Measurements from ENCODE around the gene CALHM6.
"Not testable (repeated sequence)": the region's sequence is repeated elsewhere in the genome, so short reads cannot be mapped to it uniquely, and the experiment has no call there.

The CALHM6 gene

DNA sequence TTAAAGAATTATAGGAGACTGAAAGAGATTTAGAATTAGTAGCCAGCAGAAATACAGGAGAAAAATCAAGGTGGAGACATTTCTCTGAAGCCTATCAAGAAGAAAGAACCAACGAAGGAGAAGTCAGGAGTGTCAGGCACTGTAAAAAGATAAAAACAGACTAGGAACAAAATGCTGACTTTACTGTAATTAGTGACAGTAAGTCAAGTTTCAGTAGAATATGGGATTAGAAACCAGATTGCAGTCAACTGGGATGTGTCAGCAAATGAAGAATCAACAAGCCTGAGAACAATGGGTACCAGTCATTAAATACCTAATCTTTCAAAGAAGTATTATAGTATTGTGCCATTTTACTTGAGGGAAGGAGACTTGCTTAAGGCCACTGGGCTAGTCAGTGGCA, 21.6 kb downstream of the CALHM6 start:
- DNase-seq = no peak

DNA sequence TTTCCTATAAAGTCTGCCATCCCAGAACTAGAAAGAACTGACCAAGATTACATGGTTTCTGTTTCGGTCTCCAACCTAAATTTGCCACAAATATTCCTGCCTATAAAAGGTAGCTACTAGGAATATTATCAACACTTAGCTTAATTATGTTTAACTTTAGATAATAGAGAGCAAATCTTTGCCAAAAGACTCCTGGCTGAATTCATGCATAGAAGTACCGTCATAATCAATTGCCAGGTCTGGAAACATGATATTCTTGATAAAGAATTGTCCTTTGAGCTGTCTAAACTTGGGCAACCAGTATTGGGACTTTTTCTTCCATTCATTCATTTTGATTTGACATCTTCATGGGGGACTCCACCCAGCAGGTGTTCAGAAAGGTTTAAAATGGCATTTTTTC, 22.4 kb downstream of the CALHM6 start:
- DNase-seq = no peak

DNA sequence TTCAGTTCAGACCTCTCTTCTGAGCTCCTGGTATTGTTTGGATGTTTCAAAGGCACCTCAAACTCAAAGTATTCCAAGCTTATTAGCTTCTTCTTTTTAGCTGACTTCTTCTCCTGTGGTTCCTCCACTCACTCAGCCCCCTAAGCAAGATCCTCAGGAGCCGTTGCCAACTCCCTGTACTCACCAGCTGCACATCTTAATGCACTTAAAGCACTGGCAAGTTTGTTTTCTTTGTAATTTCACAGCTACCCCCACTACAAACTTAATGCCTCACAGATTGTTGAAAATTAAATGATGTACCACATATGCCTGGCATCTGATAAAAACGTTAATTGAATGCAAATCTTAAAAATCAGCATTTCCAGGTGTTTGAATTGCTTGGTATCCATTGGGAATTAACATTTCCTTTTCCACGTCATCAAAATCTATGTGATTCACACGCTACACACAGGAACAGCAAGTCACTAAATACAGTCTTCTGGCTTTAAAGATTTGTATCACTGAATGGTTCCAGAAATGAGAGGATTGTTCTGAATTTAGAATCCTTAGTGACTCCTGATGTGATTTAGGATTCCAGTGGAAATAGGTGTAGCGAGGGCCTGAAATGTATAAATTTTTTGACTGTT, 24.5 kb downstream of the CALHM6 start:
- DNase-seq = no peak

DNA sequence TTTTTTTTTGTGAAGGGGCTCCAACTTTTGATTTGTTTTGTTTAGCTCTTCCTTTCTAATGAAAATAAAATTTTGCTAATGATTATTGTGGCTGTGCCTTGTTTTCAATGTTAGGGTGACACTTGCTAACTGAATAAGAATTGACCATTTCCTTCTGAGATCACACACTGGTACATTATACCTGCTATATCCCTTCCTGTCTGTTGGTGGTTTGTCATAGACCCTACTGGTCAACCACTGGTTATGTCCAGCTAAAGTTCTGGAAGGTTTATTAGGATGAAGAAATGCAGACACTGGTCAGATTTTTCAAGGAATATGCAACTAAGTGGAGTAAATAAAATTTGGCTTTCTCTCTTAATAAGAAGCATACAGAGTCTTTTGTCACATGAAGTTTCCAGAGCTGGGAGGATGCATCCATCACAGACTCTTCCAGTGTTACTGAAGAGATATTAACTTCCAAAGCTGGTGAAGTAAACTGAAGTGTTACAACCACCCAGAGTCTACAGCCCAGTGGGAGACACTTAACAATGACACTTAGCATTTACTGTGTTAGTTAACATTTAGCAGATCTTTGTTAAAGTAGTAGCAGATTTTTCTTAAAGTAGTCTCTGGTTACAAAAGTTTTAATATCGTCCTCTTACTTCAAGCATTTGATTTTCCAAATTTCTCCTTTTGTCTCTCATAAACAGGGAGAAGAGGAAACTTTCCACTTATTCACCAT, 30.6 kb downstream of the CALHM6 start:
- no peak for DNase-seq

DNA sequence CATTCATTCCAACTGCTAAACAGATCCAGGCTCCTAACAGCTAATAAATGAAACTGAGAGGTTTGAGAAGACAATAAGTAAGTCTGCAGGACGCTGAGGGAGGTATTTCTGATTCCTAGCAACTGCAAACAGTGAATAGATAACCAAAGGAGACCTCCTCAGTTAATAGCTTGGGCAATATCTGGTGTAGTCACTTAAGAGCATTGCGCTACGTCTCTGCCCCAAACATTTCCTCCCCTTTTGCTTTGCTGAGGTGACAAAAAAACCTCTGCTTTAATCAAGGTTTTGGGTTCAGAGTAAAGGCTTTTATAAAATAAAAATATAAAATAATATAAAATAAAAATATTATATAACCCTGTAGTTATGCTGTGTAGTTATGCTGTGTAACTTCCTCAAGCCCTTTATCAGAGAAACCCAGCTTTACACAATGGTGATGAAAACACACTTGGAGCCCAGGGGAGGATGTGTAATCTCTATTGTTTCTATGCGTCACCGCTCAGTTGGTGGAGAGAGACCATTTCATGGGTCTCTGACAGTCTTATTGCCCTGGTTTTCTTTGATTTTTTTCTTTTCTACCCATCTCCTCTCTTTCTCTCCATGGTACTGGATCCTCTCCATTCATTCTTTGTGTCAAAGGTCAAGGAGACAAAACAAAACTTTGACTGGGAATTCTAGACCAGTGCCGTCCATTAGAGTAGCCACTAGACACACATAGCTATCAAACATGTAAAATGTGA, 31.3 kb downstream of the CALHM6 start:
- no peak for DNase-seq

DNA sequence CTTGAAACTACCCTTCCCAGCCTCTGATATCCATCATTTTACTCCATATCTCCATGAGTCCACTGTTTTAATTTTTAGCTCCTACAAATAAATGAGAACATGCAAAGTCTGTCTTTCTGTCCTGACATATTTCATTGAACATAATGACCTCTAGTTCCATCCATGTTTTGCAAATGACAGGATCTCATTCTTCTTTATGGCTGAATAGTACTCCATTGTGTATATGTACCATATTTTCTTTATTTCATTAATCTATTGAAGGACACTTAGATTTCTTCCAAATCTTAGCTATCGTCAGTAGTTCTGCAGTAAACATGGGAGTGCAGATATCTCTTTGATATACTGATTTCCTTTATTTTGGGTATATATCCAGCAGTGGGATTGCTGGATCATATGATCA, 34.0 kb downstream of the CALHM6 start:
- DNase-seq = not testable (repeated sequence)

DNA sequence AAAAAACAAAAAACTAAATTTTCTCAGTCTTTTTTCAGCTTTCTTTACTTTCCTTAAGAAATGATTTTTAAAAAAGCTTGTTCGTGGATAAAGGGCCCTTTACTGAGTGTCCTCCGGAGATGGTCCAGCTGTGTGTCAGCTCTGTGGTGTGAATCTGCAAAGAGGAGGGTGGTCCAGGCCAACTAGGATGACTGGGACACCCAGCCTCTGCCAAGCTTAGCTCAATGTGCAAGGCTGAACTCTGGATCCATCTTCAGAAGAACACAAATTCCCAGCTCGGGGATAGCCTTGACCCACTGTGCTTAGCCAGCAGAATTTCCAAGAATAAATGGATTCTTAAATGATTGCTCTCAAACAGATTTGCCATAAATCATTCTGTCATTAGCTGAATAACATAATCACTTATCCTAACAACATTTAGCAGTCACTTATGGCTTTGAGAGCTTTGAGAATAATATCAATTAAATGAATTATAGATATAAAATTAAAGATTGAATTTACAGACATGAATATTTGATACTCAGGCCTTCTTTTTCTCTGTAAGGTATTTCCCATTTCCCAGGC, 36.0 kb downstream of the CALHM6 start:
- no peak for DNase-seq

DNA sequence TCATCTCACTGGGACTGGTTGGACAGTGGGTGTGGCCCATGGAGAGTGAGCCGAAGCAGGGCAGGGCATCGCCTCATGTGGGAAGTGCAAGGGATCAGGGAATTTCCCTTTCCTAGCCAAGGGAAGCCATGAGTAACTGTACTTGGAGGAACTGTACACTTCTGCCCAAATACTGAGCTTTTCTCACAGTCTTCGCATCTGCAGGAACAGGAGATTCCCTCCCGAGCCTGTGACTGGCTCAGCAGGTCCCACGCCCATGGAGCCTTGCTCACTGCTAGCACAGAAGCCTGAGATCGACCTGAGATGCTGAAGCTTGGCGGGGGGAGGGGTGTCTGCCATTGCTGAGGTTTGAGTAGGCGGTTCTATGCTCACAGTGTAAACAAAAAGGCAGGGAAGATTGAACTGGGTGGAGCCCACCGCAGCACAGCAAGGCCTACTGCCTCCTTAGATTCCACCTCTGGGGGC, 39.8 kb downstream of the CALHM6 start:
- DNase-seq = no peak

DNA sequence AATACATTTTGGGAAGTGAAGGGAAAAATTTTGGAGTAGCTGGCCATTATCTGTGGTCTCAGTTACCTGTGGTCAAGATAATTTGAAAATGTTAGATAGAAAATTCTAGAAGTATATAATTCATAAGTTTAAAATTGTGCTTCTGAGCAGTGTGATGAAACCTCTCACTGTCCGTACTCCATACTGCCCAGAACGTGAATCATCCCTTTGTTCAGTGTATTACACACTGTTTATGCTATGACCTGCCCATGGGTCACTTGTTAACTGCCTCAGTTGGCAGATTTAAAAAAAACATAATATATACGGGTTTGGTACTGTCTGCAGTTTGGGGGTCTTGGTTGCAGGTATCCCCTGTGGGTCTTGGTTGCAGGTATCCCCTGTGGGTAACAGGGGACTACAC, 46.1 kb downstream of the CALHM6 start:
- no peak for DNase-seq

DNA sequence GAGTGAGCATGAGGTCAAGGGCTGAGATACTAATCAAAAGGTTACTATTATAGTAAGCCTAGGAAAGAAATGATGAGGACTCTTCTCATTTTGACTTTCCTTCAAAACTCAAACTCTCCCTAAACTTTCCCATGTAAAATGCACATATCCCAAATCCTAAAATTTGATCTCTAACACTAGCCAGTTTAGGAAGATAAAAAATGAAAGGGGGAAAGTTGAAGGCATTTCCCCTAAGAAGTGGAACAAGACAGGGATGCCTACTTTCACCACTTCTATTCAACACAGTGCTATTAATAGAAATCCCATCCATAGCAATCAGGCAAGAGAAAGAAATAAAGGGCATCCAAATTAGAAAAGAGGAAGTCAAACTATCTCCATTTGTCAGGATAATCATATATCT, 47.4 kb downstream of the CALHM6 start:
- no peak for DNase-seq

DNA sequence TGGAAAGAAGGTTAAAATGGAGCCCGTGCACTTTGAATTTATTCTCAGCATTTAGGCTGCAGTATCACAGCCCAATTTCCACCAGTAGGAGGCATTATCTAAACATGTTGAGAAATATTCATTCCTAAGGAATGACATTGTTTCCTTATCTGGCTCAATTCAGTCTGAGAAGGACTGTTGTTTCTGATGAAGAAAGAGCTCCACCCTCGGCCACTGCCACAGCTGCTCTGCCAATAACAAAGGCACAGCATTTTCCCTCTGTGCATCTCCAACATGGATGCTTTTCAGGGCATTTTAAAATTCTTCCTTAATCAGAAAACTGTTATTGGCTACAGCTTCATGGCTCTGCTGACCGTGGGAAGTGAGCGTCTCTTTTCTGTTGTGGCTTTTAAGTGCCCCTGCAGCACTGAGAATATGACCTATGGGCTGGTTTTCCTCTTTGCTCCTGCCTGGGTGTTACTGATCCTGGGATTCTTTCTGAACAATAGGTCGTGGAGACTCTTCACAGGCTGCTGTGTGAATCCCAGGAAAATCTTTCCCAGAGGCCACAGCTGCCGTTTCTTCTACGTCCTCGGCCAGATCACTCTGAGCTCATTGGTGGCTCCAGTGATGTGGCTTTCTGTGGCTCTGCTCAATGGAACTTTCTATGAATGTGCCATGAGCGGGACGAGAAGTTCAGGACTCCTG, 50.4 kb downstream of the CALHM6 start, which contains the start of gene CALHM5:
Gene CALHM5, plus strand, starts transcription at position 216 of the 687 bp plus-strand sequence. Its CDS starts 58 bp downstream, at position 274.
- DNase-seq = no peak

DNA sequence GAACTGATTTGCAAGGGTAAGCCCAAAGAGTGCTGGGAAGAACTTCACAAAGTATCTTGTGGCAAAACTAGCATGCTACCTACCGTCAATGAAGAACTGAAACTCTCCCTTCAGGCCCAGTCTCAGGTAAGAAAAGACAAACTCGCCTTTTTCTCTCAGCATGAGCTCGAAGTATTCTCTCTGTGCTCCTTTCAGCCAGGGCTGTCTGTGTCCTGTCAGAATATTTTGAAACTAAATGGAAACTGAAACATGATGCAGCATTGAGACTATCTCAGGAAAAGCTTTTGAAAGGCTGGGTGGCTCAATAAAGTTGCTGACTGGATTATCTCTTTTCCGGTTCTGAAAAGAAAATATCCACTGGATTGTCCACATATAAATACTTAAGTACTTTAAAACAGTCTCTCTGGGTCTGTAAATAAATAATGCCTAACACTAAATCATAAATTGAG, 51.0 kb downstream of the CALHM6 start:
- DNase-seq = no peak

DNA sequence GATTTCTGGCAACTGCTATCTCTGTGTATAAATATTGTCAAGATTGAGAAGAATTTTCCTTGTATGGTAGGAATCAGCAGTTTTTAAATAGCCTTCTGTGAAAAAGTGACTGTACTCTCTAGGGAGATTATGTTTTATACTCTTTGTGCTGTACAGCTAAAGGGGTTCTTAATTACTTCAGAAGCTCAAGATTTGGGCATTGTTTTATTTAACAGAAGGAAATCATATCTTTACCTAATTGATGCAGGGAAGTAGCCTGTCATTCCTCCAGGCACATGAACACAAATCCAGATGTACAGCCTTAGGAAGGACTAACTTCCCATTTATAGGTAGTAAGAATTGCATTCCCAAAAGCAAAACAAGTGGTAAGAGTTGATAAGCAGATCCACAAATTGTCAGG, 51.6 kb downstream of the CALHM6 start:
- no peak for DNase-seq

Measured in T-helper 9 cell (primary cell).